Keratinocyte (primary cell): Measurements from ENCODE around the gene CARMIL3. TPM values are rescaled to one million over a fixed set of nuclear protein-coding genes. Genes with fewer than 3 reads are reported as not detected.

Experiments
- DNase-seq: peaks from one replicate; pipeline ENCODE4 v3.0.0-alpha.2; 2011; ENCODE audit warnings: low read depth, missing footprints, low spot score
- FAIRE-seq: peaks from 2 replicates; lab custom pipeline; 2011; peaks lifted over from hg19 to GRCh38; lab: Jason Lieb, UNC
- H2AFZ ChIP-seq: 2 replicates; pipeline ENCODE4 v1.6.0; 2012; ENCODE audit warnings: low read length, control low read depth, inconsistent platforms; ENCODE audit not compliant: control insufficient read depth
- H3K27ac ChIP-seq: 2 replicates; pipeline ENCODE4 v1.5.1; 2011; ENCODE audit warnings: low read length; ENCODE audit not compliant: control insufficient read depth, insufficient read depth
- H3K27me3 ChIP-seq: 3 replicates; pipeline ENCODE4 v1.6.0; 2011; ENCODE audit warnings: low read length; ENCODE audit not compliant: control insufficient read depth, insufficient read depth; ENCODE audit errors: extremely low read depth
- H3K36me3 ChIP-seq, 2 experiments: 2 replicates in 1 of 2; 3 replicates in 1 of 2; pipeline ENCODE4 v1.5.1; 2011; ENCODE audit warnings: low read length in 2 of 2, mild to moderate bottlenecking in 1 of 2; ENCODE audit not compliant: control insufficient read depth in 2 of 2, insufficient read depth in 2 of 2; ENCODE audit errors: extremely low read depth in 1 of 2
- H3K4me1 ChIP-seq: 3 replicates; pipeline ENCODE4 v1.5.1; 2011; ENCODE audit warnings: low read length; ENCODE audit not compliant: control insufficient read depth, insufficient read depth; ENCODE audit errors: extremely low read depth
- H3K4me2 ChIP-seq: 3 replicates; pipeline ENCODE4 v1.6.0; 2011; ENCODE audit warnings: low read depth, low read length; ENCODE audit not compliant: control insufficient read depth, insufficient read depth; ENCODE audit errors: extremely low read depth
- H3K4me3 ChIP-seq, 3 experiments: fragments of 200-600 bp in 1 of 3; sonication (generic) in 1 of 3; 2 replicates in 2 of 3; 3 replicates in 1 of 3; pipeline ENCODE4 v1.5.1; 2011 to 2016; ENCODE audit warnings: low read length in 3 of 3, mild to moderate bottlenecking in 3 of 3, control low read depth in 2 of 3, inconsistent platforms in 1 of 3, low read depth in 1 of 3, mixed read lengths in 1 of 3, mixed run types in 1 of 3, moderate library complexity in 1 of 3; ENCODE audit not compliant: control insufficient read depth in 2 of 3, insufficient read depth in 2 of 3; ENCODE audit errors: extremely low read depth in 1 of 3
- H3K79me2 ChIP-seq: 2 replicates; pipeline ENCODE4 v1.6.0; 2012; ENCODE audit warnings: low read length; ENCODE audit not compliant: control insufficient read depth, insufficient read depth
- H3K9ac ChIP-seq: 3 replicates; pipeline ENCODE4 v1.6.0; 2011; ENCODE audit warnings: low read length; ENCODE audit not compliant: control insufficient read depth, insufficient read depth; ENCODE audit errors: extremely low read depth
- H3K9me1 ChIP-seq: 3 replicates; pipeline ENCODE4 v1.6.0; 2011; ENCODE audit warnings: low read length; ENCODE audit not compliant: control insufficient read depth, insufficient read depth; ENCODE audit errors: extremely low read depth
- H3K9me3 ChIP-seq: 2 replicates; pipeline ENCODE4 v1.5.1; 2012; ENCODE audit warnings: low read depth, low read length; ENCODE audit not compliant: control insufficient read depth
- H4K20me1 ChIP-seq: 3 replicates; pipeline ENCODE4 v1.6.0; 2011; ENCODE audit warnings: low read length; ENCODE audit not compliant: control insufficient read depth, insufficient read depth; ENCODE audit errors: extremely low read depth
- EZH2 ChIP-seq: IDR thresholded peaks from one replicate; pipeline ENCODE4 v1.6.1; 2012; ENCODE audit warnings: inconsistent platforms, mild to moderate bottlenecking, low read length, moderate library complexity
- dilution Hi-C: fragments of 300-500 bp; cut with MboI; formaldehyde crosslinking; loops from one replicate; pipeline ENCODE4 v1.7.0; 2020; ENCODE audit warnings: low sequenced_read_pairs; ENCODE audit not compliant: extremely low pct_ligation_motif_present
- polyA plus RNA-seq, 5 experiments: library from polyadenylated mRNA; depleted of rRNA in 3 of 5; stranded (reverse) in 3 of 5; stranded (forward) in 1 of 5; unstranded in 1 of 5; fragments of >200 nt; gene quantifications; 1 replicate in 1 of 5; 2 replicates in 3 of 5; 3 replicates in 1 of 5; pipeline versions ENCODE4 v1.2.1 to v1.2.3, GENCODE V29; 2011 to 2012; ENCODE audit warnings: missing spikeins in 2 of 5, low read depth in 1 of 5, low replicate concordance in 1 of 5
- TF ChIP-seq, protein P1 (sequence below), 3 experiments: IDR thresholded peaks in 1 of 3; conservative IDR thresholded peaks in 1 of 3; optimal IDR thresholded peaks in 1 of 3; 2 replicates in 2 of 3; 3 replicates in 1 of 3; pipeline versions ENCODE3 to v1.5.1; 2011; ENCODE audit warnings: low read length in 3 of 3, mild to moderate bottlenecking in 3 of 3, moderate library complexity in 2 of 3, control low read depth in 1 of 3, inconsistent platforms in 1 of 3; ENCODE audit not compliant: insufficient read depth in 2 of 3; ENCODE audit errors: extremely low read depth in 1 of 3

CARMIL3 gene
- polyA plus RNA-seq, 1 donor (not counting 4 experiments of a cell fraction or from before 2014, with no cell fraction given) = 0.12 TPM

DNA sequence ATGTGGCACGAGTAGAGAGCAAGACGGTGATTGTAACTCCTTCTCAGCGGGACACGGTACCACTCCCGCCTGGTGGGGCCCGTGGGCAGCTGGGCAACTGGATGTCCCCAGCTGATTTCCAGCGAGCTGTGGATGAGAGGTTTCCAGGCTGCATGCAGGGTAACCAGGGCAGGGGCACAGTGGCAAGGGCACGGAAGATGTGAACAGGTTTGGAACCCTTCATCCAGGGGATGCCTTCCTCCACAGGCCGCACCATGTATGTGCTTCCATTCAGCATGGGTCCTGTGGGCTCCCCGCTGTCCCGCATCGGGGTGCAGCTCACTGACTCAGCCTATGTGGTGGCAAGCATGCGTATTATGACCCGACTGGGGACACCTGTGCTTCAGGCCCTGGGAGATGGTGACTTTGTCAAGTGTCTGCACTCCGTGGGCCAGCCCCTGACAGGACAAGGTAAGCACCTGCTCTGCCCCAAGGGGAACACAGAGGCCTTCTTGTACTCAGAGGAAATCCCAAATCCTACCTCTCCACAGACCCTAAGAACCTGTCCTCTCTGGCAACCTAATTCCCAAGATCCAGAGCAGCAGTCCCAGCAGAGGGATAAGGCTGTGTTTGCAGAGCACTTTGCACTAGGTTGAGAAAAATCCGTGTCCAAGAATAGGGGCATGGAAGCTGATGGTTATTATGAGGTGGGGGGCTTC lies 46.6 kb downstream of the CARMIL3 start:
- dilution Hi-C loops = no loop called here
- TF ChIP-seq EZH2 = no peak
- TF ChIP-seq, protein P1, sequence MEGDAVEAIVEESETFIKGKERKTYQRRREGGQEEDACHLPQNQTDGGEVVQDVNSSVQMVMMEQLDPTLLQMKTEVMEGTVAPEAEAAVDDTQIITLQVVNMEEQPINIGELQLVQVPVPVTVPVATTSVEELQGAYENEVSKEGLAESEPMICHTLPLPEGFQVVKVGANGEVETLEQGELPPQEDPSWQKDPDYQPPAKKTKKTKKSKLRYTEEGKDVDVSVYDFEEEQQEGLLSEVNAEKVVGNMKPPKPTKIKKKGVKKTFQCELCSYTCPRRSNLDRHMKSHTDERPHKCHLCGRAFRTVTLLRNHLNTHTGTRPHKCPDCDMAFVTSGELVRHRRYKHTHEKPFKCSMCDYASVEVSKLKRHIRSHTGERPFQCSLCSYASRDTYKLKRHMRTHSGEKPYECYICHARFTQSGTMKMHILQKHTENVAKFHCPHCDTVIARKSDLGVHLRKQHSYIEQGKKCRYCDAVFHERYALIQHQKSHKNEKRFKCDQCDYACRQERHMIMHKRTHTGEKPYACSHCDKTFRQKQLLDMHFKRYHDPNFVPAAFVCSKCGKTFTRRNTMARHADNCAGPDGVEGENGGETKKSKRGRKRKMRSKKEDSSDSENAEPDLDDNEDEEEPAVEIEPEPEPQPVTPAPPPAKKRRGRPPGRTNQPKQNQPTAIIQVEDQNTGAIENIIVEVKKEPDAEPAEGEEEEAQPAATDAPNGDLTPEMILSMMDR (optimal IDR thresholded peaks at IDR 0.05 in 1 of 3, IDR thresholded peaks at IDR 0.05 in 1 of 3, conservative IDR thresholded peaks at IDR 0.05 in 1 of 3; ENCODE audit: extremely low read depth in 1 of 3, insufficient read depth in 2 of 3, low read length in 3 of 3) = no peak
- no peaks in the 10 kb centered on the region for H4K20me1 ChIP-seq

DNA sequence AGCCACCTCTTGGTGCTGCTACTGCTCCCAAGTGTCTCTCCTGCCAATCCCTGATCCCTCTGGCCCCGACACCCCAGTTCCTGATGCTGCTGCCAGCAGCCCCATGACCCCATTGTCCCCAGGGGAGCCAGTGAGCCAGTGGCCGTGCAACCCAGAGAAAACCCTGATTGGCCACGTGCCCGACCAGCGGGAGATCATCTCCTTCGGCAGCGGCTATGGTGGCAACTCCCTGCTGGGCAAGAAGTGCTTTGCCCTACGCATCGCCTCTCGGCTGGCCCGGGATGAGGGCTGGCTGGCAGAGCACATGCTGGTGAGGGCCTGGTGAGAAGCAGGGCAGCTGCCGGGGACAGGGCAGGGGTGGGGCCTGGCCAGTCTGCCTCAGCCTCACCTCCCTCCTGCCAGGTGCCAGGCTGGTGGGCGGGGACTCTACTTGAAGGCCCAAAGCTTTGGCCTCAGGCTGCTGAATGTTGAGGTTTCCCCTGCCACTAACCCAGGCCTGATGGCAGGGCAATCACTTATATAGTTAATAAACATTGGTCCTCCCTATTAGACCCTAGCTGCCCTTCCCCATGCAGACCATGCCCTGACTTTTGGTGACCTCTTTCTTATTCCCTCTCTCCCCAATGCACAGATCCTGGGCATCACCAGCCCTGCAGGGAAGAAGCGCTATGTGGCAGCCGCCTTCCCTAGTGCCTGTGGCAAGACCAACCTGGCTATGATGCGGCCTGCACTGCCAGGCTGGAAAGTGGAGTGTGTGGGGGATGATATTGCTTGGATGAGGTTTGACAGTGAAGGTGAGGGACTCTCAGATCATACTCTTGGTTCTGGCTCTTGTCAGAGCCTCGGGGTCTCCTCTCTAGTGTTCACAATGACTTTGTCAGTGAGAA lies 47.4 kb downstream of the CARMIL3 start:
- FAIRE-seq = no peak
- Histone ChIP-seq H3K4me1 (peaks cover 9% of the 10 kb centered on the region), H4K20me1 (no peaks in the 10 kb centered on the region), H3K9me1 (no peaks in the 10 kb centered on the region), H3K27me3 (no peaks in the 10 kb centered on the region), H3K79me2 (peaks cover 2% of the 10 kb centered on the region), H3K4me3 (no peak overlapping the region), H3K9me3 (no peaks in the 10 kb centered on the region), H3K27ac (no peak overlapping the region), H3K4me2 (no peak overlapping the region), H3K36me3 (peaks cover 7 to 28% of the 10 kb centered on the region in 2 experiments), H2AFZ (no peak overlapping the region), H3K9ac (no peak overlapping the region)
- DNase-seq = no peak
- TF ChIP-seq, protein P1 (optimal IDR thresholded peaks at IDR 0.05 in 1 of 3, IDR thresholded peaks at IDR 0.05 in 1 of 3, conservative IDR thresholded peaks at IDR 0.05 in 1 of 3; ENCODE audit: extremely low read depth in 1 of 3, insufficient read depth in 2 of 3, low read length in 3 of 3) = no peak
- TF ChIP-seq EZH2 = no peak
- dilution Hi-C loops = no loop called here

More for the DNA sequence above, 46.6 kb downstream of the CARMIL3 start:
- Histone ChIP-seq H3K36me3 (peaks cover 7 to 21% of the 10 kb centered on the region in 2 experiments), H3K27ac (no peak overlapping the region), H3K79me2 (peaks cover 2% of the 10 kb centered on the region), H3K4me3 (no peak overlapping the region), H3K9me1 (no peaks in the 10 kb centered on the region), H3K27me3 (no peaks in the 10 kb centered on the region), H3K4me1 (peaks cover 13% of the 10 kb centered on the region), H3K9ac (no peak overlapping the region), H3K9me3 (no peaks in the 10 kb centered on the region), H3K4me2 (no peak overlapping the region), H2AFZ (no peak overlapping the region)
- DNase-seq (no peak), FAIRE-seq (no peak)
